BJ (cell line): ENCODE results near the gene SPAG5. TPM values are rescaled to one million over a fixed set of nuclear protein-coding genes. Genes with fewer than 3 reads are reported as not detected.
A peak's percentile ranks its signal among the peaks of the same experiment; 100 is the strongest.
"Not testable (repeated sequence)": the region's sequence is repeated elsewhere in the genome, so short reads cannot be mapped to it uniquely, and the experiment has no call there.

ENCODE experiments used
- CTCF ChIA-PET: fragments of 350-600 bp; formaldehyde crosslinking; extraction: SDS; loops from one replicate; lab custom pipeline; 2021; ENCODE audit warnings: antibody characterized with exemption, inconsistent platforms; lab: Yijun Ruan, JAX
- POLR2A ChIA-PET: fragments of 300-600 bp; sonication (Branson Sonifier 250); formaldehyde crosslinking; extraction: SDS; loops from one replicate; lab custom pipeline; 2021; ENCODE audit warnings: antibody characterized with exemption; lab: Charles Lee
- DNase-seq: peaks from one replicate; pipeline ENCODE4 v3.0.0-alpha.2; 2011; ENCODE audit warnings: low read depth
- H3K27me3 ChIP-seq: 2 replicates; pipeline ENCODE4 v1.6.0; 2011; ENCODE audit warnings: low read length; ENCODE audit not compliant: control insufficient read depth, insufficient read depth
- H3K36me3 ChIP-seq: 2 replicates; pipeline ENCODE4 v1.5.1; 2011; ENCODE audit warnings: low read length; ENCODE audit not compliant: control insufficient read depth, insufficient read depth
- H3K4me3 ChIP-seq: 2 replicates; pipeline ENCODE4 v1.5.1; 2011; ENCODE audit warnings: low read depth, mild to moderate bottlenecking, control low read depth, low read length
- polyA plus RNA-seq: library from polyadenylated mRNA; depleted of rRNA; stranded (reverse); fragments of >200 nt; gene quantifications from 2 replicates; pipeline ENCODE4 v1.2.3, GENCODE V29; 2011
- TF ChIP-seq, protein P1 (sequence below): IDR thresholded peaks from 2 replicates; pipeline ENCODE4 v1.5.1; 2011; ENCODE audit warnings: low read depth, mild to moderate bottlenecking, control low read depth, inconsistent platforms, low read length, moderate library complexity; ENCODE audit not compliant: insufficient read depth

Gene SPAG5
- polyA plus RNA-seq, 1 experiment, result 41.3 TPM

DNA sequence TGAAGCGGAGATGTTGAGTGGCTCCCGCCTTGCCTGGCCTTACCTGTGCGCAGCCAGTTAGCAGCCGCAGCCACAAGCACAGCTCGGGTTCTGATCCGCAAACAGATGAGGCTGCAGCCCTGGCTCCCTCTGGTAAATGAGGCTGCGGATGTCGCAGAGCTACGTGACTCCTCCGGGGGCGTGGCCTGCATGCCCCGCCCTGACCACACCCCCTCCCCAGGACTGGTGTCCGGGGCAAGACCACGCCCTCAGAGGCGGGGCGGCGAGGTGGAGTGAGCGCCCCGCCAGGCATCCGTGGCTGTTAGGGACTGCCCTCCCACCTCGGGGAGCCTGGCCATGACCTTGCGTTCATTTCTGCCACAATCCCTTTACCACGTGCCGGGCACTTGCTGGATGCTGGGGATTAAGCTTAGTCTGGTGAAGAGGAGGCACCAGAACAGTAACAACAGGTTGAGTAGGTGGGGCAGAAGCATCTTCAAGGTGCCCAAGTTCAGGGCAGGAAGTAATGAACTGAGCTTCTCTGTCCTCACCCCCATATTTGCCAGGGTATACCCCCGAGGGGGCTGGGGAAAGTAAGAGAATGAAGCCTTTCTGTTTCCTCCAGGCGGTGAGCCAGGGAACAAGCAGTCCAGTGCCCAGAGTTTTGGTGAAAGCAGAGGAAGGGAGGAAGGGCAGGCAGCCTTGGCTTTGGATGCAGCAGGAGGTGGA lies 21.9 kb downstream of the SPAG5 start, which contains the start of gene ALDOC:
Gene ALDOC (minus strand): TSS at position 138 of the 708 bp plus-strand sequence. CDS start 1,363 bp downstream, outside the sequence.
- peak within 1 kb of the TSS; percentile 39 for H3K4me3 ChIP-seq
- ChIA-PET CTCF (interaction anchor here (0.7 to 1.9 kb wide), 6 partner anchors 12 to 36 kb away, joined by 3 to 7 read pairs (median 6); partner anchors contain the start of gene UNC119), POLR2A (interaction anchor here (0.6 kb wide), 1 partner anchor 381 kb away, joined by 4 read pairs; no protein-coding TSS in a partner anchor)
- H3K36me3 ChIP-seq, result peaks cover 14% of the 10 kb centered on the region
- no peaks in the 10 kb centered on the region for H3K27me3 ChIP-seq
- TF ChIP-seq, protein P1, sequence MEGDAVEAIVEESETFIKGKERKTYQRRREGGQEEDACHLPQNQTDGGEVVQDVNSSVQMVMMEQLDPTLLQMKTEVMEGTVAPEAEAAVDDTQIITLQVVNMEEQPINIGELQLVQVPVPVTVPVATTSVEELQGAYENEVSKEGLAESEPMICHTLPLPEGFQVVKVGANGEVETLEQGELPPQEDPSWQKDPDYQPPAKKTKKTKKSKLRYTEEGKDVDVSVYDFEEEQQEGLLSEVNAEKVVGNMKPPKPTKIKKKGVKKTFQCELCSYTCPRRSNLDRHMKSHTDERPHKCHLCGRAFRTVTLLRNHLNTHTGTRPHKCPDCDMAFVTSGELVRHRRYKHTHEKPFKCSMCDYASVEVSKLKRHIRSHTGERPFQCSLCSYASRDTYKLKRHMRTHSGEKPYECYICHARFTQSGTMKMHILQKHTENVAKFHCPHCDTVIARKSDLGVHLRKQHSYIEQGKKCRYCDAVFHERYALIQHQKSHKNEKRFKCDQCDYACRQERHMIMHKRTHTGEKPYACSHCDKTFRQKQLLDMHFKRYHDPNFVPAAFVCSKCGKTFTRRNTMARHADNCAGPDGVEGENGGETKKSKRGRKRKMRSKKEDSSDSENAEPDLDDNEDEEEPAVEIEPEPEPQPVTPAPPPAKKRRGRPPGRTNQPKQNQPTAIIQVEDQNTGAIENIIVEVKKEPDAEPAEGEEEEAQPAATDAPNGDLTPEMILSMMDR, result no peak
- peak; percentile 66 for DNase-seq

DNA sequence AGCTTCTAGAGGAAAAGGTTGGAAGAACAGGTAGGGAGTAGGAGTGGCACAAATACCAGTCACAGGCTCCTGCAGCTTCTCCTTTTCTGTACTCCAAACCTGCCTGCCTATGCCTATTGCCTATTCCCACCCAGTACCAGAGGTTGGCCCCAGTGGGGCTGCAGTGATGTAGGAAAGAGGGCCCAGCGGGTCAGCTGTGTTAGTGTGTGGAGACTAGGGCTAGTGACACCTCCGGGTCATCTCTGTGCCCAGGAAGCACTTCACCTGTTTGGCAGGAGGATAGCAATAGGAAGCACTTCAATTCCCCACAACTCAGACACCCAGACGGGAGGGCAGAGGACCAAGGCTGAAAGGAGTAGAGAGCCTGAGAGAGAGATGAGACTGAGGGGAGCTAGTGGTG lies 22.8 kb downstream of the SPAG5 start:
- H3K4me3 ChIP-seq, DNase-seq, POLR2A ChIA-PET, H3K27me3 ChIP-seq: not testable (repeated sequence)
- H3K36me3 ChIP-seq, result peaks cover 14% of the 10 kb centered on the region
- CTCF ChIA-PET, result interaction anchor here (1.2 to 1.9 kb wide), 3 partner anchors 23 to 29 kb away, joined by 3 to 7 read pairs (median 6); partner anchors contain the start of gene UNC119

DNA sequence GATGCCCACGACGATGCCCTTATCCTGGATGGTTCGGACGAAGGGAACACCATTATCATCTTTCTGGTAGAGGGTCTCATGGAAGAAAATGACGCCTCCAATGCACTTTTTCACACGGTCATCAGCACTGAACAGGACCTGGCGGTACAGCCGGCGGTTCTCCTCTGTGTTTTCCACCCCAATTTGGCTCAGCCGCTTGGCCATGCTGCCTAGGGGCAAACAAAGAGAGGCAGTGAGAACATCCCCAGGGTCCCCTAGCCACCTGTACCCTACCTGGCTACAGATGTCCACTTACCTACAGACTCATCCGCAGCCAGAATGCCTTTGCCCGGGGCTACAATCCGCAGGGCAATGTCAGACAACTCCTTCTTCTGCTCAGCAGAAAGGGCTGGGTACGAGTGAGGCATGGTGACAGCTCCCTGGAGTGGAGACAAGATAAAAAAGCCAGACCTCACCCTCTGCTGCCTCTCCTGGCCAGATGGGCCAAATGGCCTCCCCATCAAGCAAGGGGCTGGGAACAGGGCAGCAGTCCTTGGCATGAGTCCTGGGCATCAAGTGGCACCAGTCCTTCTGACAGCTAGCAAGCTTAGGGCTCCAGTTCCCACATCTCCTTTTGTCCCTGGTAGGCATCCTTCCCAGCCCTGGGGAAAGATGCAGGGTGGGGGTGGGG lies 23.6 kb downstream of the SPAG5 start:
- Histone ChIP-seq H3K4me3 (no peak overlapping the region), H3K36me3 (peaks cover 14% of the 10 kb centered on the region), H3K27me3 (no peaks in the 10 kb centered on the region)
- no peak for DNase-seq
- TF ChIP-seq, protein P1, result peak; percentile 19; the same call in 1 of the 2 replicates
- POLR2A ChIA-PET, result no interaction called here
- CTCF ChIA-PET, result interaction anchor here (1.0 to 1.8 kb wide), 3 partner anchors 22 to 37 kb away, joined by 3 to 7 read pairs (median 3); partner anchors contain the start of gene UNC119

DNA sequence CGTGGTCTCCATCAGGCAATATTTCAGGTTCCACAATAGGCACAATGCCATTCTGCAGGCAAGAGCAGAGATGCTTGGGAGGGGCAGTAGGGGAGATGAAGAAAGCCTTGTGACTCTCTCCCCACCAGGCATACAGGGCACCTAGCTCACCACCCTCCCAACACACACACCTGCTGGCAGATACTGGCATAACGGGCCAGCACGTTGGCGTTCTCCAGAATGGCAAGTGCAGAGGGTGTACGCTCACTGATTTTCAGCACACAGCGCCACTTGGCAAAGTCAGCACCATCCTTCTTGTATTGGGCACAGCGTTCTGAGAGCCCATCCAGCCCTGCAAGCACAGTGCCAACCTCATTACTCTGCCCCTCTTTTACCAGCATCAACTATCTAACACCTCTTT lies 24.3 kb downstream of the SPAG5 start:
- peaks cover 10% of the 10 kb centered on the region for H3K36me3 ChIP-seq
- H3K4me3 ChIP-seq, result no peak overlapping the region
- no peaks in the 10 kb centered on the region for H3K27me3 ChIP-seq
- TF ChIP-seq, protein P1, result 0 out of 2 replicates have a peak, but pooled peaks have one; percentile 4
- ChIA-PET POLR2A (no interaction called here), CTCF (interaction anchor here (1.0 kb wide), 1 partner anchor 38 kb away, joined by 3 read pairs; no protein-coding TSS in a partner anchor)
- DNase-seq, result no peak

DNA sequence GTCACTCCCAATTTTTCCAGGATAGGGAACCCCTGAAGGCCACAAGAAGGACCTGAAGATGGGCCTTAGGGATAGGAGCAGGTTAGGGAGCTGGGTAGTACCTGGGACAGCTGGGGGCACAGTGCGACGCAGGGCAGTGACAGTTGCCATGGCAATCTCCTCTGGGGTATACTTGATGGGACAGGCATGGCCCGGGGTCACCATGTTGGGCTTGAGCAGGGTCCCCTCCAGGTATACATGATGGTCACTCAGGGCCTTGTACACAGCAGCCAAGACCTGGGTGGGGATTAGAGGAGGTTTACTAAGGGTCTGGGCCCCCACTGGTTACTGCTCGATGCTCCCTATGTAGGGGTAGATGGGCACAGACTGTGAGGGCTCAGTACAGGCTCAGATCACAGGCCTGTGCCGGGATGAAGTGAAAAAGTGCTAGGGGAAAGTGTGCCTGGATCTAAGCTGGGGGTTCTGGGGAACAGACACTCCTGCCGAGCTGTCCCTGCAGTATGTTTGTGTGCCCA lies 24.8 kb downstream of the SPAG5 start:
- POLR2A ChIA-PET, result no interaction called here
- TF ChIP-seq, protein P1, result no peak
- CTCF ChIA-PET, result no interaction called here

More for the DNA sequence above, 24.8 kb downstream of the SPAG5 start:
- Histone ChIP-seq H3K4me3 (no peak overlapping the region), H3K27me3 (no peaks in the 10 kb centered on the region), H3K36me3 (peaks cover 10% of the 10 kb centered on the region)
- DNase-seq, result no peak
